GM13976 (cell line): ENCODE results near the gene GIT1.

Experiments used
- DNase-seq: peaks from one replicate; pipeline ENCODE4 v3.0.0; 2012; ENCODE audit warnings: low spot score
- in situ Hi-C: fragments of 300-500 bp; cut with MboI; formaldehyde crosslinking; loops from one replicate; pipeline ENCODE4 v1.12.0; 2022; ENCODE audit warnings: low sequenced_read_pairs, mixed read lengths, inconsistent platforms; ENCODE audit not compliant: unreplicated experiment
- TF ChIP-seq, protein P1 (sequence below): IDR thresholded peaks from 2 replicates; pipeline ENCODE4 v1.5.1; 2012; ENCODE audit warnings: borderline replicate concordance, mild to moderate bottlenecking; ENCODE audit not compliant: insufficient read depth; ENCODE audit errors: extremely low read depth, missing control alignments, control extremely low read depth

Gene GIT1

DNA sequence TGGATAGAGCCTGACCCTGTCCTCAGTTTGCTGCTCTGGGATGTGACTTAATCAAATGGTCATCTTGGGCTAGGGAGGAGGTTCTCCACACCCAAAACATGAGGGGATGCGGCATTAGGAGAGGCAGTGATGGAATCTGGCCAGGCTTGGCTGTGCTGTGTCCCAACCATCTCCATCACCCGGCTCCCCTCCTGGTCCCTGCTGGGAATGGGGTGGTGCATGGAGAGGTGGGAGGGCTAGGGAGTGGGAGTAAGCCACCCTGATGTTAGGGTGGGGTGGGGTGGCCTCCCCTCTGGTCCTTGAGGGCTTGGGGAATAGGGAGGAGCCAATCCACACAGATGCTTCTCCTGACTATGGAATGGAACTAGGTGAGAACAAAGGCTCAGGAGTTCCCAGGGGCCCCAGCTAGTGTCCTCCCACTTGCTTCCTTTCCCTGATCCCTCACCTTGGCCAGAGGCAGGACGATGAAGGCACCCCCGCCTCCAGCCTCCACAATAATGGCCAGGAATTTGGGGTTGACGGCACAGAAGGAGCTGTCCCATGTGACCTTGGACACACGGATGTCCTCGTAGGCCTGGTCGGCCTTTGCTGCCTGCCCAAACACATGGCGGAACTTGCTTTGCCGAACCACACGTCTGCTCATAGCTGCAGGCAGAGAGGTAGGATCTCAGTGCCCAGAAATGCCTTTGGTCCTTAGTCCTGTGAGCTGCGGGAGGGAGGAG, 31.5 kb upstream of the GIT1 start:
- TF ChIP-seq, protein P1, sequence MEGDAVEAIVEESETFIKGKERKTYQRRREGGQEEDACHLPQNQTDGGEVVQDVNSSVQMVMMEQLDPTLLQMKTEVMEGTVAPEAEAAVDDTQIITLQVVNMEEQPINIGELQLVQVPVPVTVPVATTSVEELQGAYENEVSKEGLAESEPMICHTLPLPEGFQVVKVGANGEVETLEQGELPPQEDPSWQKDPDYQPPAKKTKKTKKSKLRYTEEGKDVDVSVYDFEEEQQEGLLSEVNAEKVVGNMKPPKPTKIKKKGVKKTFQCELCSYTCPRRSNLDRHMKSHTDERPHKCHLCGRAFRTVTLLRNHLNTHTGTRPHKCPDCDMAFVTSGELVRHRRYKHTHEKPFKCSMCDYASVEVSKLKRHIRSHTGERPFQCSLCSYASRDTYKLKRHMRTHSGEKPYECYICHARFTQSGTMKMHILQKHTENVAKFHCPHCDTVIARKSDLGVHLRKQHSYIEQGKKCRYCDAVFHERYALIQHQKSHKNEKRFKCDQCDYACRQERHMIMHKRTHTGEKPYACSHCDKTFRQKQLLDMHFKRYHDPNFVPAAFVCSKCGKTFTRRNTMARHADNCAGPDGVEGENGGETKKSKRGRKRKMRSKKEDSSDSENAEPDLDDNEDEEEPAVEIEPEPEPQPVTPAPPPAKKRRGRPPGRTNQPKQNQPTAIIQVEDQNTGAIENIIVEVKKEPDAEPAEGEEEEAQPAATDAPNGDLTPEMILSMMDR, result no peak
- DNase-seq, result no peak
- in situ Hi-C loops, result no loop called here

DNA sequence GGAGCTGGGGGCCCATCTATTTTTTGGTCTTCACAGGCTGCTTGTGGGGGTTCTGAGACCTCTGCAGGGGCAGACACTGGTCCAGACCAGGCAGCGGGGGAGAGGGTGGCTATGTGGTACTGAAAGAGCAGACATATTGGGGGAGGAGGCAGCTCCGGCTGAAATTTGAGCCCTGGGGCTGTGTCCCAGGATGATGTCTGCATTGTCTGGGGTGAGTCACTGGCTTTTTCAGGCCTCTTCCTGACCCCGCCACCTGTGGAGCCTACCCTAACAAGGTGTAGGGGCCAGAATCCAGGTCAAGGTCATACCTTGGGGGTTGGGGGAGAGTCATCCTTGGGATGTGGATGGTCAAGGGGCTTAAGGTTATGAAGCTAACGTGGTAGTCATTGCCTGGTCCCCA, 30.8 kb upstream of the GIT1 start:
- TF ChIP-seq, protein P1, result no peak

DNA sequence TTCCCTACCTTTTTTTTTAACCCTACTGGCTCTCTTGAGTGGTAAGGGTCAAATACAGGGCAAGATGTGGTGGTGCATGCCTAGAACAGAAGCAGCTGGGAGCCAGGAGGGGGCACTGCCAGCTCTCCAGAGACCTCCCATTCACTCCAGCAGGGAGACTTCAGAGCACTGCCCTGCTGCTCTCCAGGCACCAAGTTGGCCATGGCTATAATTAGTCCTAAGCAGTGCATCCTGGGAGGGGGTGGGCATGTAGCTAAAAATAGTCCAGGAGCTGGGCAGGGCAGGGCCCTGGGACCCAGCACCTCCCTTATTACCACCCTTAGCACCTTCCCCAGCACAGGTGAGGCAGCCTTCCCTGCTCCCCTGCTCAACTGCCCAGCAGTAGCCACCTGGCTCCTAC, 29.8 kb upstream of the GIT1 start:
- TF ChIP-seq, protein P1, result peak; percentile 28
- in situ Hi-C loops, result no loop called here
- DNase-seq, result no peak

More for the DNA sequence above, 30.8 kb upstream of the GIT1 start:
- in situ Hi-C loops, result no loop called here
- DNase-seq, result no peak

DNA sequence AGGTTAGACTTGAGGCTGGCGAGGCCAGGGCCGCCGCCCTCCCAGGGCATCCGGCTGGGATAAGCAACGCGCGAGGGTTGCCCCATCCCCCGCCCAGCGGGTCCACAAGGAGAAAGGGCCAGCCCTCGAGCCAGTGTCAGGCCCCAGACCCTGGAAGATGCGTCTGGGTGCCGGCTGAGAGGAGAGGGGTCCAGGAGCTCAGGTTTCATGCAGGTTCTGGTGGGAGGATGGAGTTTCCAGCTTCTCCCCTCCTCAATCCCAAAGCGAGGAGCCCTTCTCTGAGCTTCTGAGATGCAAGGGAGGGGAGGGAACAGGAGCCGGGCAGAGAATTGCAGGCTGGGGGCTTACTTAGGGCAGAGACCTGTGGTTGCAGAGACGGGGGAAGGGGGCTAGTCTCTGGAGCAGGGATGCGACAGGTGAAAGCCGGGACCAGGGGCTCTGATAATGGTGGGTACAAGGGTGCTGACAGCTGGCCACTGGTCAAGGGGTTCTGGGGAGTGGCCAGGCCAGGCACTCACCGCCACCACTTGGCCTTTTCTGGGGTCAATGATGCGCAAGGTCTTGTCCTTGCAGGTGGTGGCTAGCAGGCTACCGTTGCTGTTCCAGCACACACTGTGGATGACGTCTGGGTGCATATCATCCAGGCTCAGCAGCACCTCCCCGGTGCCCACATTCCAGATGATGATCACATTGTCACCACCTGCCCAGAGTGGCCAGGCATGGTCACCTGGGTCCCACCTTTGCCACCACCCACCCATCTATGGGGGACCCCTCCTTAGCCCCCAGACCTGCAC, 29.0 kb upstream of the GIT1 start:
- TF ChIP-seq, protein P1, result no peak
- in situ Hi-C loops, result no loop called here
- no peak for DNase-seq

DNA sequence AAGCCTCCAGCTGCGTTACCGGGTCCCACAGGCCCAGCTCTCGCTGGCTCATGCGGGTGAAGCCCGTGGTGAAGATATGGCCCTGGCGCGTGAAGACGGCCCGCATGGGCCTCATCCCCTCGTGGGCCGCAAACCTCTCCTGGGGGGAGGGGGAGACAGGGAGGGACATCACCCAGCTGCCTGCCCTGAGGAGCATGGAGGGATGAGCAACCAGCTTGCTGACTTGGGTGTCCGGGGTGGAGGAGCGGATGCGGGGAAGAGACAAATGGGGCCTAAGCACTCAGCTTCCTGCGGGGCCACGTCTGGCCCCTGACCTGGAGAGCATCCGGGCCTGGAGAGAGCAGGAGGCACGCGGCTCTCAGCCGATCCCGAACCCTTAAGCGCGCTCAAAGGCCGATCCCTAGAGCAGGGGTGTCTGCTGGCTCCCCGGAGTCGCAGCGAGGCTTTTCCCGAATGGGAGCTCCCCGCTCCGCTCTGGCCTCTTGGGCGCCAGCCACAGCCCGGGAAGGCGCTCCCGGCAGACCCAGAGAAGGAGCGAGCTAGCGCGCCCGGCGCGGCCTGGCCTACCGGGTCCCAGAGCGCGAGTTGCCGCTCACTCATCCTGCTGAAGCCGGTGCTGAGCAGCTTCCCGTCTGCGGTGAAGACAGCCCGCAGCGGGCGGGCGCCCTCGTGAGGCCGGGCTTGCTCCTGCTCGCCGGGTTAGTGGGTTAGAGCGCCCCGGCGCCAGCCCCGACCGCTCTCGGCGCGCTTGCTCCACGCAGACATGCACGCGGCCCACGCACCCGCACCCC, 28.2 kb upstream of the GIT1 start:
- TF ChIP-seq, protein P1, result peak; percentile 87
- in situ Hi-C loops, result no loop called here
- DNase-seq, result peak; percentile 88

DNA sequence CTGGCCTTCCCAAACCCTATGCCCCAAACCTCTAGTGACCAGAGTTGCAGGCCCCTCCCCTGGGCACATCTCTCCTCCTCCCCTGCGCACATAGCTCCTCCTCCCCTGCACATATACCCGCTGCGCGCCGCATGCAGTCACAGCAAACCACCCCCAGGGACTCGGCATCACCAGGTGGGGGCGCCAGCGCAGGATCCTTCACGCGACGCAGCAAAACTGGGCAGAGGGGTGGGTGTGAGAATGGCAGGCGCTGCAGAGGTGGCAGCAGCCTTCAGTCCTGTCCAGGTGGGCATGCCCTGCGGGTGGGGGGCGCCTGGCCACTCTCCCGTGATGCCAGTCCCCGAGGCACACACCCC, 27.7 kb upstream of the GIT1 start:
- TF ChIP-seq, protein P1, result peak; percentile 78
- in situ Hi-C loops, result no loop called here
- peak; percentile 91 for DNase-seq
